Placental pericyte (primary cell): ENCODE measurements around the gene MMRN2. TPM values are rescaled to one million over a fixed set of nuclear protein-coding genes. Genes with fewer than 3 reads are reported as not detected.

Source experiments
- small RNA-seq: library from RNA; depleted of rRNA; stranded (forward); fragments of <200 nt; gene quantifications from one replicate; pipeline ENCODE3, GENCODE V24; 2012; ENCODE audit warnings: low replicate concordance
- total RNA-seq: library from RNA; depleted of rRNA; stranded (reverse); fragments of >200 nt; gene quantifications from 2 replicates; pipeline ENCODE4 v1.2.3, GENCODE V29; 2012

Gene MMRN2
- total RNA-seq, result 0.88 and 2.0 TPM in 2 replicates

GRCh38 chr10:86957471-86958115, at the start of gene MMRN2:
Gene MMRN2, minus strand, starts transcription at chr10:86957615. Its CDS starts 74 bp downstream, at chr10:86957541.

GRCh38 chr10:86968271-86968993, 11.0 kb upstream of the MMRN2 start, which contains the start of gene ADIRF:
Gene ADIRF, plus strand, starts transcription at chr10:86968482. Its CDS starts 63 bp downstream, at chr10:86968545.

GRCh38 chr10:86958116-86958900, 893 bp upstream of the MMRN2 start, which contains the start of gene SNCG:
Gene SNCG, plus strand, starts transcription at chr10:86958599. Its CDS starts 99 bp downstream, at chr10:86958698.

Small RNA genes within 50 kb of the gene (small RNA-seq; reads per million reads assigned to genes)
- not detected for gene BMS1P3
- 5.6 reads per million, percentile 89 among the genes with 10 or more reads in this experiment for gene RNU1-19P

Other genes starting within 250 kb of the MMRN2 start
- gene BMPR1A, start 201.0 kb downstream of the MMRN2 start, total RNA-seq, result 46.6 and 70.7 TPM in 2 replicates
- gene SNCG, start 984 bp upstream of the MMRN2 start, total RNA-seq, result 3.3 and 3.9 TPM in 2 replicates
- gene ADIRF, start 10.9 kb upstream of the MMRN2 start, total RNA-seq, result 1.0 TPM in 1 of 2 replicates, not detected in the other
- gene FAM25A, start 62.7 kb upstream of the MMRN2 start, total RNA-seq, result not detected in 2 replicates
- 189 and 290 TPM in 2 replicates for gene GLUD1, start 137.2 kb upstream of the MMRN2 start, total RNA-seq
- gene SHLD2, start 137.6 kb upstream of the MMRN2 start, total RNA-seq, result 22.5 and 50.1 TPM in 2 replicates